Loucy (cell line): ENCODE data around the gene TLK1.
A peak's percentile ranks its signal among the peaks of the same experiment; 100 is the strongest.

Experiments
- H2AFZ ChIP-seq: fragments of 200-600 bp; sonication (generic); 2 replicates; pipeline ENCODE4 v1.6.0; 2016; ENCODE audit warnings: antibody characterized with exemption, mild to moderate bottlenecking, low read length, moderate library complexity
- H3F3A ChIP-seq: fragments of 200-600 bp; 2 replicates; pipeline ENCODE4 v1.6.0; 2016; ENCODE audit warnings: antibody characterized with exemption, low read depth, mild to moderate bottlenecking
- H3K27me3 ChIP-seq: fragments of 200-600 bp; sonication (generic); 2 replicates; pipeline ENCODE4 v1.6.1; 2014; ENCODE audit warnings: low read length, mild to moderate bottlenecking; ENCODE audit not compliant: insufficient read depth, poor library complexity, severe bottlenecking
- H3K36me3 ChIP-seq: fragments of 200-600 bp; sonication (generic); 2 replicates; pipeline ENCODE4 v1.6.1; 2016; ENCODE audit warnings: low read length; ENCODE audit not compliant: insufficient read depth
- H3K4me1 ChIP-seq: fragments of 200-600 bp; sonication (generic); 2 replicates; pipeline ENCODE4 v1.5.1; 2014; ENCODE audit warnings: low read length, mild to moderate bottlenecking; ENCODE audit not compliant: insufficient read depth, poor library complexity, severe bottlenecking
- H3K4me2 ChIP-seq: fragments of 200-600 bp; sonication (generic); 2 replicates; pipeline ENCODE4 v1.6.0; 2014; ENCODE audit warnings: antibody characterized with exemption, low read length, low read depth, mild to moderate bottlenecking; ENCODE audit not compliant: poor library complexity, severe bottlenecking
- H3K4me3 ChIP-seq: fragments of 200-600 bp; sonication (generic); 2 replicates; pipeline ENCODE4 v1.5.1; 2014; ENCODE audit warnings: low read length, mild to moderate bottlenecking, mixed read lengths; ENCODE audit not compliant: poor library complexity, severe bottlenecking
- H3K79me2 ChIP-seq: fragments of 200-600 bp; sonication (generic); 2 replicates; pipeline ENCODE4 v1.6.1; 2014; ENCODE audit warnings: low read length; ENCODE audit not compliant: insufficient read depth
- H3K9ac ChIP-seq: fragments of 200-600 bp; sonication (generic); 2 replicates; pipeline ENCODE4 v1.6.0; 2014; ENCODE audit warnings: mild to moderate bottlenecking, low read depth, low read length, moderate library complexity; ENCODE audit not compliant: poor library complexity, severe bottlenecking
- H3K9me2 ChIP-seq: fragments of 200-600 bp; sonication (generic); replicated peaks from 2 replicates; pipeline ENCODE4 v1.6.1; 2016; ENCODE audit warnings: low read depth, low read length, mixed read lengths
- H3K9me3 ChIP-seq: fragments of 200-600 bp; sonication (generic); 2 replicates; pipeline ENCODE4 v1.6.1; 2014; ENCODE audit warnings: mild to moderate bottlenecking, antibody characterized with exemption, low read length, low read depth; ENCODE audit not compliant: insufficient read depth
- H4K20me1 ChIP-seq: fragments of 200-600 bp; sonication (generic); 2 replicates; pipeline ENCODE4 v1.6.0; 2014; ENCODE audit warnings: antibody characterized with exemption, low read length, mild to moderate bottlenecking; ENCODE audit not compliant: insufficient read depth, poor library complexity, severe bottlenecking
- CTCF ChIP-seq: fragments of 200-600 bp; sonication (generic); conservative IDR thresholded peaks from 2 replicates; pipeline ENCODE4 v1.5.1; 2014; ENCODE audit warnings: mild to moderate bottlenecking, antibody characterized with exemption, low read length
- EZH2phosphoT487 ChIP-seq: fragments of 200-600 bp; IDR thresholded peaks from 2 replicates; pipeline ENCODE4 v1.6.1; 2018; ENCODE audit warnings: antibody characterized with exemption, mild to moderate bottlenecking, moderate library complexity, borderline replicate concordance

Gene TLK1

GRCh38 chr2:171158036-171158789 is 2.5 kb downstream of the TLK1 start:
- Histone ChIP-seq H3K9me3 (no peaks in the 10 kb centered on the region), H4K20me1 (peaks cover 65% of the 10 kb centered on the region), H3K4me3 (peak overlapping the region; percentile 88), H3K79me2 (peaks cover 79% of the 10 kb centered on the region), H3K4me1 (peaks cover 69% of the 10 kb centered on the region), H2AFZ (no peak overlapping the region), H3K36me3 (no peaks in the 10 kb centered on the region), H3K27me3 (no peaks in the 10 kb centered on the region), H3F3A (peaks cover 14% of the 10 kb centered on the region; the same call in 1 of the 2 replicates), H3K4me2 (peak overlapping the region; percentile 97), H3K9me2 (no peaks in the 10 kb centered on the region), H3K9ac (peak overlapping the region; percentile 98)
- TF ChIP-seq EZH2phosphoT487 (no peak), CTCF (no peak)

- Histone ChIP-seq H3F3A (0 out of 2 replicates have a peak, but pooled peaks cover 12% of the 10 kb centered on the region), H3K36me3 (no peaks in the 10 kb centered on the region), H3K27me3 (no peaks in the 10 kb centered on the region), H3K79me2 (peaks cover 88% of the 10 kb centered on the region), H2AFZ (no peak overlapping the region), H3K4me1 (peaks cover 70% of the 10 kb centered on the region), H3K4me3 (peak overlapping the region; percentile 88), H3K9me2 (no peaks in the 10 kb centered on the region), H3K4me2 (peak overlapping the region; percentile 97), H3K9me3 (no peaks in the 10 kb centered on the region), H3K9ac (peak overlapping the region; percentile 98), H4K20me1 (peaks cover 77% of the 10 kb centered on the region)
- TF ChIP-seq EZH2phosphoT487 (no peak), CTCF (no peak)
Observed at GRCh38 chr2:171157109-171157500, 3.6 kb downstream of the TLK1 start.

- H3K4me2 ChIP-seq: peak overlapping the region; percentile 97
- no peaks in the 10 kb centered on the region for H3K27me3 ChIP-seq
- TF ChIP-seq CTCF: no peak
- TF ChIP-seq EZH2phosphoT487: no peak
- H3K9me2 ChIP-seq: no peaks in the 10 kb centered on the region
- H3K36me3 ChIP-seq: no peaks in the 10 kb centered on the region
- peak overlapping the region; percentile 34 for H3K9ac ChIP-seq
- H3K4me3 ChIP-seq: peak overlapping the region; percentile 88
- peaks cover 100% of the 10 kb centered on the region for H3K79me2 ChIP-seq
- H3F3A ChIP-seq: no peaks in the 10 kb centered on the region
- H4K20me1 ChIP-seq: peaks cover 97% of the 10 kb centered on the region
- H3K9me3 ChIP-seq: no peaks in the 10 kb centered on the region
- H3K4me1 ChIP-seq: peaks cover 75% of the 10 kb centered on the region
- no peak overlapping the region for H2AFZ ChIP-seq
Observed at GRCh38 chr2:171154348-171154747, 6.3 kb downstream of the TLK1 start.
